Central memory CD8-positive, alpha-beta T cell (primary cell): ENCODE results near the gene ERF.
A peak's percentile ranks its signal among the peaks of the same experiment; 100 is the strongest.
"Not testable (repeated sequence)": the region's sequence is repeated elsewhere in the genome, so short reads cannot be mapped to it uniquely, and the experiment has no call there.

Experiments used
- ATAC-seq: fragments of 150-1000 bp; cut with Tn5 transposase; replicated peaks from 2 replicates; pipeline ENCODE4 v1.10.0; 2022; ENCODE audit warnings: mild to moderate bottlenecking, moderate FRiP score, moderate number of reproducible peaks; ENCODE audit not compliant: poor library complexity, severe bottlenecking; ENCODE audit errors: extremely low read depth
- DNase-seq, 2 donors: peaks; one replicate each; pipeline ENCODE4 v3.0.0; 2021; ENCODE audit warnings: low spot score in 2 of 2
- H3K27ac Mint-ChIP-seq: one replicate; pipeline ENCODE4 v1.8.0; 2022; ENCODE audit warnings: low read depth, mild to moderate bottlenecking, moderate library complexity, mixed read lengths
- H3K27me3 Mint-ChIP-seq: one replicate; pipeline ENCODE4 v1.8.0; 2022; ENCODE audit warnings: mixed read lengths
- H3K36me3 Mint-ChIP-seq: one replicate; pipeline ENCODE4 v1.8.0; 2022; ENCODE audit warnings: mild to moderate bottlenecking, moderate library complexity, mixed read lengths; ENCODE audit not compliant: insufficient read depth
- H3K4me1 Mint-ChIP-seq: one replicate; pipeline ENCODE4 v1.8.0; 2022; ENCODE audit warnings: mixed read lengths
- H3K4me3 Mint-ChIP-seq: one replicate; pipeline ENCODE4 v1.8.0; 2022; ENCODE audit warnings: mild to moderate bottlenecking, moderate library complexity, mixed read lengths
- H3K9me3 Mint-ChIP-seq: one replicate; pipeline ENCODE4 v1.8.0; 2022; ENCODE audit warnings: mixed read lengths

The ERF gene

DNA sequence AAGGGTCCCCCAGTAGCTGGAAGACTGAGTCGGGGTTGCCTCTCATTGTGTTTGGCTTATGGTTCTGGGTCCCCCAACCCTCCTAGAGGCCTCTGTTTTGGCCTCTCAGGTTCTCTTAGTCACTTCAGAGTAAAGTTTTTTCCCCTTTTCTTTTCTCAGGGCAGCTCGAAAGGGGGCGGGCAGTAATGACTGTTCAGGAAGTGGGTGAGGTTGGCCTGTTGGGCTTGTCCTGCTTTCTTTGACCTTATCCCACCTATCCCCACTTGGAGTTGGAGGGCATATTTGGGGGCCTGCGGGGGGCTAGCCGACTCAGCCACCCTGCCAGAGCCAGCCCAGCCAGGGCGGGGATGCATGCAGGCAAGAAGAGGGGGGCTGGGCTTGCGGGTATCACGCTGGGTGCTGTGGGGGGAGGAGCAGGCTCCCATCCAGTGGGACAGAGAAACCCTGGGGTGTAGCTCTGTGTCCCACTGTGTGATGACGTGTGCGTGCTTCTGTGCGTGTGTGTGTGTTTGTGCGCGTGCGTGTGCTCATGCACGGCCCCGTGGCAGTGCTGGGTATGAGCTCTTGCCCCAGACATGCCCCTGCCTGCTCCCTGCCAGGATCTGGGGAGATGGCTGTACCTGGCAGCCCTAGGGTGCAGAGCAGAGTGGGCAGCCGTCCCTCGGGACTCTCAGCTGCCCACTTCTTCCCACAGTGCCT, 15.6 kb upstream of the ERF start:
- peak; percentile 58 to 77 for DNase-seq
- Mint-ChIP-seq H3K27me3 (no peaks in the 10 kb centered on the region), H3K4me1 (peaks cover 10% of the 10 kb centered on the region), H3K27ac (no peak overlapping the region), H3K9me3 (no peaks in the 10 kb centered on the region), H3K4me3 (no peak overlapping the region), H3K36me3 (peaks cover 23% of the 10 kb centered on the region)
- ATAC-seq = peak; percentile 4

DNA sequence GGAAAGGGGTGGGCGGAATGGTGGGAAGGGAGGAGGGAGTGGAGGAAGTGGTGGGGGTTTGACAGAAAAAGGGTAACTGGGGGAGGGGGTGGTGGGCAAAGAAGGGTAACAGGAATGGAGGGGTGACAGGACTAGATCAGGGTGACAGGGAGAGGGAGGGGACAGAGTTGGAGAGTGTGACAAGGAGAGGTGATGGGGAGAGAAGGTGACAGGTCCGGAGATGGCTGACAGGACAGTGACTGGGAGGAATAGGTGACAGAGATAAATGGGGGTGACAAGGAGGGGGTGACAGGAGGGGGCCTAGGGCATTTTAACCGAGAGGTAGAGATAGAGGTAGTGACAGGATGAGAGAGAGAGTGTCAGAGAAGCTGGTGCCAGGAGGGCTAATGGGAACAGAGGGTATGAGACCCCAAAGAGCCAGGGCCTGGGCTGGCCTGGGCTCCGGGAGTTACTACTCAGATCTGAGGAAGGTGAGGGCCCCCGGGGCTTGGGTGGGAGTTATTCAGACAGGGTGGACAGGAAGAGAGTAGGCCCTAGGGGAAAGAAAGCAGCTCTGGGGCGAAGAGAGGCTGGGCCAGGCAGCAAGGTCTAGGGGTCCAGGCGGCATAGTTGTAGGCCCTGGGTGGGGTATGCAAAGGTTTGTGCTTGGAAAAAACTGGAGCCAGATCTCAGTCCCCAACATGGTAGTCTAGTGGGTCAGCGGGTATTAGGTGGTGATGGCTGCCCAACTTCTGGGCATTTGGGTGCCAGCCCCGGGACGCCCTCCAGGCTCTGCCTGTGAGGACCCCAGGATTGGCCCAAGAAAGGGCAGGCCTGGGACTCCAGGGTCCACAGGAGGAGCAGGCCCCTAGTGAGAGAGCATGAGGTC, 14.8 kb upstream of the ERF start:
- Mint-ChIP-seq H3K4me1 (peaks cover 3% of the 10 kb centered on the region), H3K36me3 (peaks cover 20% of the 10 kb centered on the region), H3K4me3 (no peak overlapping the region), H3K27ac (no peak overlapping the region), H3K9me3 (no peaks in the 10 kb centered on the region), H3K27me3 (no peaks in the 10 kb centered on the region)
- no peak for ATAC-seq
- DNase-seq = no peak

DNA sequence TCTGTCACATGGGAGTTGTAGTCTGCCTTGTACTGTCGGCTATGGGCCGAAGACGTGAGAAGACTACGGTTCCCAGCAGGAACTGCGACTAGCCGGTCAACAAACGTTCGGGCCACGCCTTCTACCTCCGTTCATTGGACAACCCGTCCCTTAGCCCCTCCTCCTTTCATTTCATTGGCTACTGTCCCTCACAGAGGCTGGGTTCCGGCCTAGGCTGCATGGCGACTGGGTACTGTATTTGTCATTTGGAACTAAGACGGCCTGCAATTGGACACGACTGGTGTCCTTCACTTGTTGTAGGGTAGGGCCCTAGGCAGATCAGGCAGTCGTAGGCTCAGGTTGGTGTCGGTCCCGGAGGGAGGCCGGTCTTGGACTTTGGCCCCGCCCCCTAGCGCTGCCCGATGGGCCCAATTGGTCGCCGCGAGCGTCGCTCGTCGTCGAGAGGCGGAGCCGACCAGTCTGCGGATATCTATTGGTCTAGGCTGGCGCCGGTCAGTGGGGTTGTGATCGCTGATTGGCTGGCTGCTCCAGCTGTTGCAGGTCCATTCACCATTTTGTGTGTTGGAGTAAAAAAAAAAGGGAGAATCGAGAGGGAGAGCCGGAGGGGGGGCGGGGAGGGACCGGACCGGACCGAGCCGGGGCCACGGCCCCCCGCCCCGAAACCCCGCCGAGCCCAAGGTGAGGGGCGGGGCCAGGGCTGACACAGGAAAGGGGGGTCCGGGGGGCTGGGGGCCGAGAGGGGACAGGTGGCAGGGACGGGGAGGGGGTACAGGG, 14.0 kb upstream of the ERF start, which contains the start of gene CIC:
TSS of gene CIC (plus strand) at position 549 of the 774 bp plus-strand sequence. CDS start 2,532 bp downstream, outside the sequence.
- peak; percentile 95 to 99 for DNase-seq
- peaks cover 18% of the 10 kb centered on the region for H3K36me3 Mint-ChIP-seq
- H3K27ac Mint-ChIP-seq = no peak within 1 kb of the TSS
- H3K27me3 Mint-ChIP-seq = no peaks in the 10 kb centered on the region
- no peak within 1 kb of the TSS for H3K4me3 Mint-ChIP-seq
- ATAC-seq = peak; percentile 88
- H3K9me3 Mint-ChIP-seq = no peaks in the 10 kb centered on the region
- H3K4me1 Mint-ChIP-seq = no peaks in the 10 kb centered on the region

DNA sequence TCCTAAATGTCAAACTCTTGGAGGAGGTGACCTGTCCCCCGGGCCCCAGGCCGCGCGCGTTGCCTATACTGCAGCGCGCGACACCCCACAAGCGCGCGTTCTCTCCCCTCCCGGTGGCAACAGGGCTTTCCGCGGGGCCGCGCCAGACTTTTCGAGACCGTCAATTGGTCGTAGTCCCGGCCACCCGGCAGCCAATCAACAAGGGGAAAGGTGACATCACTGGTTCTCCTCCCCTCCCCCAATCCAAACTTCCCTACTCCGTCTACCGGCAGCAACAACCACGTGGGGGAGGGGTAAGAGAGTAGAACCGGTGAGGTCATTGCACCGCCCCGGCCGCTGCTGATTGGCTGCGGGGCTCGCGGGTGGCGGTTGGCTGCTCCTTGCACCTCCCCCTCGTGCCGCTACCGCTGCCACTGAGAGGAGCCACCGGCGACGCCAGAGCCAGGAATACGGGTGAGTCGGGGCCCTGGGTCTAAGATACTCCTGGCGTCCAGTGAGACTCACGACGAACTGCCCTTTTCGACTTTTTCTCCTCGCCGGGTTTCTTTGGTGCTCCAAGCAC, 13.3 kb upstream of the ERF start:
- no peak overlapping the region for H3K27ac Mint-ChIP-seq
- H3K9me3 Mint-ChIP-seq = no peaks in the 10 kb centered on the region
- ATAC-seq (peak; percentile 61), DNase-seq (peak; percentile 95 to 100)
- no peaks in the 10 kb centered on the region for H3K4me1 Mint-ChIP-seq
- H3K36me3 Mint-ChIP-seq = peaks cover 12% of the 10 kb centered on the region
- no peaks in the 10 kb centered on the region for H3K27me3 Mint-ChIP-seq
- H3K4me3 Mint-ChIP-seq = no peak overlapping the region

DNA sequence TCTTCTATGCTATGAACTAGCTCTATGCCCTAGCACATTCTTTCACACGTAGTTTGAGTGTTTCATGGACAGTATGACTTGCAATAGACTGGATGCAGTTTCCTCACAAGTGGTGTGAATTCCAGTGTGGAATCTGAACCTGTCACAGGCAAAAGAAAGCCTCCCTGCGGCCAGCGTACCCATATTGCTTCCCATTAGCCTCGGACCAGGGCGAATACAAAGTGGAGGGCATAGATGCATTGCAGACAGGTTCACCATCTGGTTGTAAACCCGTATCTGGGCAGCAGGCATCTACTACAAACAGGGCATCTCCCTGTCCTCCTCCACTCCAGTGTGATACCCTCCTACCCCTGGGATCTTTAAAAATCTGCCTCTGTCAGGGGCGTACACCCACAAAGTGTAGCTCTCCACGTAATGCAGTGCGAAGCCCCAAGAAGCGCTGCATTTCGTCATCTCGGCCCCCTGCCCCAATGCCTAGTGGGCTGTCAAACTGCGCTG, 12.8 kb upstream of the ERF start:
- no peak overlapping the region for H3K27ac Mint-ChIP-seq
- no peaks in the 10 kb centered on the region for H3K9me3 Mint-ChIP-seq
- ATAC-seq (no peak), DNase-seq (no peak)
- peaks cover 11% of the 10 kb centered on the region for H3K36me3 Mint-ChIP-seq
- H3K4me1 Mint-ChIP-seq = no peaks in the 10 kb centered on the region
- no peaks in the 10 kb centered on the region for H3K27me3 Mint-ChIP-seq
- H3K4me3 Mint-ChIP-seq = no peak overlapping the region

DNA sequence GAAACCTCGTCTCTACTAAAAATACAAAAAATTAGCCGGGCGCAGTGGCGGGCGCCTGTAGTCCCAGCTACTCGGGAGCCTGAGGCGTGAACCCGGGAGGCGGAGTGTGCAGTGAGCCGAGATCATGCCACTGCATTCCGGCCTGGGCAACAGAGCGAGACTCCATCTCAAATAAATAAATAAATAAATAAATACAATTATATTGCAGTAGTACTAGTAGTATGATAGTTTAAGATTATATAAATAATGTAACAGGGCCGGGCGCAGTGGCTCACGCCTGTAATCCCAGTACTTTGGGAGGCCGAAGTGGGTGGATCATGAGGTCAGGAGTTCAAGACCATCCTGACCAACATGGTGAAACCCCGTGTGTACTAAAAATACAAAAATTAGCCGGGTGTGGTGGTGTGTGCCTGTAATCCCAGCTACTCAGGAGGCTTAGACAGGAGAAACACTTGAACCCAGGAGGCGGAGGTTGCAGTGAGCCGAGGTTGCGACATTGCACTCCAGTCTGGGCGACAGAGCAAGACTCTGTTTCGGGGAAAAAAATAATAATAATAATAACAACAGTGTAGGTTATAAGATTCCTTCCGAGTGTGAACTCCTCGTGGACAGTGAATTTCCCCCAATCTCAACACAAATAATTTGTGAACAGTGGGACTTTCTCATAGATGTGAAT, 12.1 kb upstream of the ERF start:
- H3K4me3 Mint-ChIP-seq, H3K27ac Mint-ChIP-seq, H3K36me3 Mint-ChIP-seq, DNase-seq, H3K27me3 Mint-ChIP-seq, H3K4me1 Mint-ChIP-seq, H3K9me3 Mint-ChIP-seq, ATAC-seq: not testable (repeated sequence)

DNA sequence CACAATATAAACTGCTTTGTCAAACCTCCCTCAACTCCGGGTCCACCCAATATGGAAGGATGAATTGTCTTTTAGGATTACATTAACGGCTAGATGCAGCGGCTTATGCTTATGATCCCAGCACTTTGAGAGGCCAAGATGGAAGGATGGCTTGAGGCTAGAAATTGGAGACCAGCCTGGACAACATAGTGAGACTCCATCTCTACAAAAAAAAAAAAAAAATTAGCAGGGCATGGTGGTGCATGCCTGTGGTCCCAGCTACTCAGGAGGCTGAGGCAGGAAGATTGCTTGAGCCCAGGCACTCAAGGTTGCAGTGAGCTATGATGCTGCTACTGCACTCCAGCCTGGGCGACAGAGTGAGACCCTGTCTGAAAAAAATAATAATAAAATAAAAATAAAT, 11.2 kb upstream of the ERF start:
- not testable (repeated sequence) for ATAC-seq, H3K36me3 Mint-ChIP-seq, DNase-seq, H3K27ac Mint-ChIP-seq, H3K9me3 Mint-ChIP-seq, H3K27me3 Mint-ChIP-seq, H3K4me3 Mint-ChIP-seq, H3K4me1 Mint-ChIP-seq

DNA sequence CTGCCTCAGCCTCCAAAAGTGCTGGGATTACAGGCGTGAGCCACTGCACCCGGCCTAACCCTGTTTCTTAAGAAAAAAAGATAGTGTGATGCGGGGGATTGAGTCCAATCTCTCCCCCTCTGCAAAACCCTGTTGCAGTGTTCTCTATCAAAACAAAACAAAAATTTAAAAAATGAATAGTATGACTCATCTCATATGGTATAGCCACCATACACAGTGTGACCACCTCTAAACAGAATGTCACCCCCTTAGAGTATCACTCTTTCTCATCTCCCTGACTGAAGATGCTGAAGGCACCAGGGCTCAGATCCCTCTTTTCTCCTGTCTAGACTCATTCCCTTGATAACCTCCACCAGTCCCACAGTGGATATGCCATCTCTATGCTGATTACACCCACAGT, 6.8 kb upstream of the ERF start:
- Mint-ChIP-seq H3K4me1 (no peaks in the 10 kb centered on the region), H3K9me3 (no peaks in the 10 kb centered on the region), H3K4me3 (no peak overlapping the region), H3K36me3 (peaks cover 2% of the 10 kb centered on the region), H3K27ac (no peak overlapping the region), H3K27me3 (no peaks in the 10 kb centered on the region)
- DNase-seq (no peak), ATAC-seq (no peak)

DNA sequence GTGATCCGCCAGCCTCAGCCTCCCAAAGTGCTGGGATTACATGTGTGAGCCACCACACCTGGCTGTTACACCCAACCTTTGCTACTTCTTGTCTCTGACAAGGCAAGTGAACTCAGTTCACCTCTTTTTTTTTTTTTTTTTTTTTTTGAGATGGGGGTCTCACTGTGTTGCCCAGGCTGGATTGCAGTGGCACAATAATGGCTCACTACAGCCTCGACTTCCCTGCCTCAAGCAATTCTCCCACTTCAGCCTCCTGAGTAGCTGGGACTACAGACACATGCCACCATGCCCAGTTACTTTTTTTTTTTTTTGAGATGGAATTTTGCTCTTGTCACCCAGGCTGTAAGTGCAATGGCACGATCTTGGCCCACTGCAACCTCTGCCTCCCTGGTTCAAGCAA, 2.9 kb upstream of the ERF start:
- H3K36me3 Mint-ChIP-seq = peaks cover 14% of the 10 kb centered on the region
- not testable (repeated sequence) for H3K9me3 Mint-ChIP-seq, ATAC-seq, H3K4me3 Mint-ChIP-seq, H3K27me3 Mint-ChIP-seq, H3K27ac Mint-ChIP-seq, DNase-seq
- H3K4me1 Mint-ChIP-seq = peaks cover 12% of the 10 kb centered on the region

DNA sequence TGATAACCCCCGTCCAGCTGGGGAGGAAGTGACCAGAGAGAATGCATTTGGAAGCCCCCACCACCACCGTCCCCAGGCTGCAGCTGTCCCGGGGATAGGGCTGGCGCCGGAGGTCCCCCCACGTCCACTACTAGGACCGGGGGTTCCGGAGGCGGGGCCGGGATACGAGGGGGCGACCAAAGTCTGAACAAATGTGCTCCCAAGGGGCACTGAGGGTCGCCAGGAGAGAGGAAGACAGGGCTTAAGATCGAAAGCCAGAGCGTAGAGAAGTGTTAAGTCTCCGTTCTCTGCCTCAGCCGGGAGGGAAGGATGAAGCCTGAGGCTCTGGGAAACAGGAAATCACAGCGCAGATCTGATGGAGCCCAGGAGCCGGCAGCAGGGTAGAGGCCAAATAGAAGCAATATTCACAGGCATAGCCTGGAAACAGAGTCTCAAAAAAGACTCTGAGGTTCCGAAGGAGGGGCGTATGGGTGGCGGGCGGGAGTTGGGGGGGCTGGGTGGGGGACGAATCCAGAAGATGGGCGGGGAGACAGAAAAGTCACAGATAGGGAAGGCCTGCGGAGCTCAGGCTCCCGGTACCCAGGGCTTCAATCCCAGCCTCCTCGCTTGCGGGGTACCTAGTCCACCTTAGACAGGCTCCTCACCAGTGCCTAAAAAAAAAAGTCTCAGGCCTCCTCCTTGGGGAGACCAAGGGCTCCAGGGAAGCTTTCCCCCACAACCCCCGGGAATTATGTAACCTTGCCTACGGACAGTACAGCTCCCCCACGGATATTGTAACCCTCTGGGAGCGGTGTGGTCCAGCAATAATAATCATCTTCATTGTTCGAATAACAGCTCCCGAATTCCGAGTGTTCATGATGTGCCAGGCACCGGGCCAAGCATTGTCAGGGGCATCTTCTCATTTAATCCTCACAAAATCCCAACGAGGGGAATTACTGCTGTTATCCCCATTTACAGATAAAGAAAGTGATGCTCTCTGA, 1.1 kb upstream of the ERF start:
- peaks cover 25% of the 10 kb centered on the region for H3K4me1 Mint-ChIP-seq
- no peak for DNase-seq
- no peaks in the 10 kb centered on the region for H3K9me3 Mint-ChIP-seq
- peaks cover 22% of the 10 kb centered on the region for H3K36me3 Mint-ChIP-seq
- ATAC-seq = no peak
- peak overlapping the region; percentile 87 for H3K4me3 Mint-ChIP-seq
- H3K27ac Mint-ChIP-seq = peak overlapping the region; percentile 6
- H3K27me3 Mint-ChIP-seq = no peaks in the 10 kb centered on the region
